Measurements from ENCODE around the gene FIZ1. TPM values are rescaled to one million over a fixed set of nuclear protein-coding genes. Genes with fewer than 3 reads are reported as not detected.
A peak's percentile ranks its signal among the peaks of the same experiment; 100 is the strongest.

FIZ1 gene
- total and polyA plus RNA-seq, 2 experiments from 2014 or later: 5.4 to 10.1 TPM

GRCh38 chr19:55635856-55636440 is 36.6 kb upstream of the FIZ1 start:
- Histone ChIP-seq H4K20me1 (replicated peaks; ENCODE audit: insufficient read depth) (peaks cover 5% of the 10 kb centered on the region; the same call in 1 of the 2 replicates), H2AFZ (no peak overlapping the region), H3K36me3 (ENCODE audit: insufficient read depth) (no peaks in the 10 kb centered on the region), H3K9me2 (ENCODE audit: insufficient read depth) (peaks cover 3% of the 10 kb centered on the region; the same call in 1 of the 2 replicates), H3K79me2 (replicated peaks; ENCODE audit: insufficient read depth) (peaks cover 17% of the 10 kb centered on the region), H3K4me2 (peak overlapping the region; percentile 98), H3K4me3 (peak overlapping the region; percentile 84), H3F3A (replicated peaks; ENCODE audit: low read depth) (peaks cover 25% of the 10 kb centered on the region), H3K27me3 (ENCODE audit: insufficient read depth) (no peaks in the 10 kb centered on the region), H3K27ac (ENCODE audit: low read depth) (no peak overlapping the region), H3K4me1 (ENCODE audit: insufficient read depth) (peaks cover 9% of the 10 kb centered on the region)
- Mint-ChIP-seq H3K27ac (0 out of 2 replicates have a peak overlapping the region, but pooled peaks have one; percentile 99), H3K36me3 (ENCODE audit: low read depth) (peaks cover 20% of the 10 kb centered on the region), H3K4me1 (peaks cover 30% of the 10 kb centered on the region), H3K27me3 (ENCODE audit: insufficient read depth, low read depth, poor library complexity) (peaks cover 24% of the 10 kb centered on the region), H3K9me3 (peaks cover 11% of the 10 kb centered on the region), H3K4me3 (peak overlapping the region; percentile 100)
- no peak for DNase-seq (ENCODE audit: low spot score)
- TF ChIP-seq EZH2phosphoT487 (IDR thresholded peaks at IDR 0.05; ENCODE audit: unreplicated experiment) (no peak), EZH2 (IDR thresholded peaks at IDR 0.05; ENCODE audit: low read depth, unreplicated experiment) (no peak), ZNF331 (CRISPR knock-in tag; IDR thresholded peaks at IDR 0.05; ENCODE audit: low read depth) (no peak), ZNF462 (CRISPR knock-in tag; IDR thresholded peaks at IDR 0.05) (no peak), ETS1 (IDR thresholded peaks at IDR 0.05) (no peak), CREB1 (CRISPR knock-in tag; IDR thresholded peaks at IDR 0.05; ENCODE audit: low read depth) (no peak), ZNF114 (CRISPR knock-in tag; IDR thresholded peaks at IDR 0.05) (no peak), CTCF (conservative IDR thresholded peaks at IDR 0.05; ENCODE audit: low read depth in 2 of 2) (no peak), JUNB (IDR thresholded peaks at IDR 0.05; ENCODE audit: unreplicated experiment) (no peak), POLR2AphosphoS5 (IDR thresholded peaks at IDR 0.05; ENCODE audit: low read depth) (no peak), NANOG (IDR thresholded peaks at IDR 0.05; ENCODE audit: borderline replicate concordance) (no peak), STAT1 (IDR thresholded peaks at IDR 0.05; ENCODE audit: unreplicated experiment) (no peak), REST (IDR thresholded peaks at IDR 0.05; ENCODE audit: unreplicated experiment) (no peak)
- no peak for ATAC-seq
